IMR-90 (cell line): ENCODE measurements around the gene SLC25A51. TPM values are rescaled to one million over a fixed set of nuclear protein-coding genes. Genes with fewer than 3 reads are reported as not detected.

Source experiments
- ATAC-seq: fragments of 200-7000 bp; cut with Tn5 transposase; 2 replicates; pipeline ENCODE4 v1.9.1; 2020; ENCODE audit warnings: low read depth, mild to moderate bottlenecking, moderate library complexity
- BruUV-seq: library from RNA; stranded (reverse); fragments of 400-500 nt; replicated peaks from 2 replicates; lab custom pipeline; 2021; lab: Mats Ljungman, UMichigan
- CTCF ChIA-PET: fragments of 300-600 bp; formaldehyde crosslinking; extraction: SDS; loops from one replicate; lab custom pipeline; 2021; ENCODE audit warnings: antibody characterized with exemption; lab: Yijun Ruan, JAX
- POLR2A ChIA-PET: fragments of 300-600 bp; sonication (Branson Sonifier 250); formaldehyde crosslinking; loops from one replicate; lab custom pipeline; 2022; ENCODE audit warnings: antibody characterized with exemption; ENCODE audit not compliant: unreplicated experiment; lab: Charles Lee
- DNase-seq: peaks from one replicate; pipeline ENCODE4 v3.0.0; 2013
- H2AFZ ChIP-seq: replicated peaks from 2 replicates; pipeline ENCODE3; 2013; ENCODE audit warnings: low read length, mild to moderate bottlenecking; ENCODE audit not compliant: poor library complexity
- H2AK5ac ChIP-seq: 2 replicates; pipeline ENCODE4 v1.6.1; 2013; ENCODE audit warnings: low read depth, low read length, inconsistent platforms
- H2AK9ac ChIP-seq: replicated peaks from 2 replicates; pipeline ENCODE3; 2013; ENCODE audit warnings: mild to moderate bottlenecking, low read depth, low read length, moderate library complexity; ENCODE audit not compliant: poor library complexity
- H2BK120ac ChIP-seq: 2 replicates; pipeline ENCODE4 v1.6.1; 2013; ENCODE audit warnings: low read depth, low read length, inconsistent platforms
- H2BK15ac ChIP-seq: 3 replicates; pipeline ENCODE4 v1.6.1; 2013; ENCODE audit warnings: low read depth, low read length, inconsistent platforms
- H2BK20ac ChIP-seq: 2 replicates; pipeline ENCODE4 v1.6.1; 2013; ENCODE audit warnings: low read depth, mild to moderate bottlenecking, inconsistent platforms, low read length, moderate library complexity
- H2BK5ac ChIP-seq: 2 replicates; pipeline ENCODE4 v1.6.1; 2013; ENCODE audit warnings: mild to moderate bottlenecking, low read depth, low read length, inconsistent platforms; ENCODE audit not compliant: poor library complexity, severe bottlenecking
- H3K14ac ChIP-seq: replicated peaks from 2 replicates; pipeline ENCODE4 v1.6.1; 2013; ENCODE audit warnings: low read depth, low read length, inconsistent platforms
- H3K18ac ChIP-seq: 2 replicates; pipeline ENCODE4 v1.6.1; 2013; ENCODE audit warnings: low read depth, low read length, control low read depth
- H3K23ac ChIP-seq: 2 replicates; pipeline ENCODE4 v1.6.1; 2013; ENCODE audit warnings: low read depth, low read length, inconsistent platforms
- H3K27ac ChIP-seq: 2 replicates; pipeline ENCODE4 v1.5.1; 2013; ENCODE audit warnings: mild to moderate bottlenecking, control low read depth, low read length; ENCODE audit not compliant: insufficient read depth
- H3K27me3 ChIP-seq: 2 replicates; pipeline ENCODE4 v1.6.1; 2013; ENCODE audit warnings: low read length; ENCODE audit not compliant: control insufficient read depth, insufficient read depth
- H3K36me3 ChIP-seq: 2 replicates; pipeline ENCODE4 v1.6.1; 2013; ENCODE audit warnings: low read length, mixed read lengths; ENCODE audit not compliant: control insufficient read depth, insufficient read depth
- H3K4ac ChIP-seq: 2 replicates; pipeline ENCODE4 v1.6.1; 2013; ENCODE audit warnings: low read depth, low read length, inconsistent platforms
- H3K4me1 ChIP-seq: 2 replicates; pipeline ENCODE4 v1.6.1; 2013; ENCODE audit warnings: low read length, mixed read lengths; ENCODE audit not compliant: control insufficient read depth, insufficient read depth
- H3K4me2 ChIP-seq: 2 replicates; pipeline ENCODE4 v1.6.1; 2013; ENCODE audit warnings: low read depth, mild to moderate bottlenecking, control low read depth, low read length, moderate library complexity
- H3K4me3 ChIP-seq: 2 replicates; pipeline ENCODE4 v1.5.1; 2013; ENCODE audit warnings: low read depth, mild to moderate bottlenecking, control low read depth, low read length, moderate library complexity; ENCODE audit not compliant: insufficient read depth
- H3K56ac ChIP-seq: 2 replicates; pipeline ENCODE4 v1.6.1; 2013; ENCODE audit warnings: low read length, inconsistent platforms; ENCODE audit not compliant: insufficient read depth; ENCODE audit errors: extremely low read depth
- H3K79me1 ChIP-seq, 2 experiments: 2 replicates each; pipeline ENCODE4 v1.6.1; 2013; ENCODE audit warnings: low read length in 2 of 2, inconsistent platforms in 1 of 2, low read depth in 1 of 2
- H3K9ac ChIP-seq: 2 replicates; pipeline ENCODE4 v1.6.1; 2013; ENCODE audit warnings: low read depth, low read length, control low read depth
- H3K9me1 ChIP-seq: 2 replicates; pipeline ENCODE4 v1.6.1; 2013; ENCODE audit warnings: low read length, inconsistent platforms; ENCODE audit not compliant: insufficient read depth
- H3K9me3 ChIP-seq: 2 replicates; pipeline ENCODE4 v1.6.1; 2013; ENCODE audit warnings: low read length; ENCODE audit not compliant: control insufficient read depth, insufficient read depth
- H4K20me1 ChIP-seq: 2 replicates; pipeline ENCODE4 v1.6.1; 2013; ENCODE audit warnings: low read length, inconsistent platforms; ENCODE audit not compliant: insufficient read depth
- H4K5ac ChIP-seq: 2 replicates; pipeline ENCODE4 v1.6.1; 2013; ENCODE audit warnings: mild to moderate bottlenecking, low read depth, low read length, control low read depth
- H4K8ac ChIP-seq, 2 experiments: 2 replicates each; pipeline ENCODE4 v1.6.1; 2013; ENCODE audit warnings: low read depth in 2 of 2, low read length in 2 of 2, control low read depth in 1 of 2, inconsistent platforms in 1 of 2
- H4K91ac ChIP-seq: 2 replicates; pipeline ENCODE4 v1.6.1; 2013; ENCODE audit warnings: low read depth, low read length, inconsistent platforms; ENCODE audit not compliant: insufficient read depth
- BHLHE40 ChIP-seq: fragments of 150-350 bp; IDR thresholded peaks from 2 replicates; pipeline ENCODE4 v1.6.1; 2016; ENCODE audit warnings: mild to moderate bottlenecking, low read depth, low read length
- CHD1 ChIP-seq: IDR thresholded peaks from 2 replicates; pipeline ENCODE4 v1.6.1; 2012; ENCODE audit warnings: low read depth, low read length, improper control_type of control experiment
- CTCF ChIP-seq: conservative IDR thresholded peaks from 2 replicates; pipeline ENCODE4 v1.5.1; 2012; ENCODE audit warnings: mild to moderate bottlenecking, low read depth, low read length, improper control_type of control experiment
- ELK1 ChIP-seq: fragments of 150-350 bp; IDR thresholded peaks from 2 replicates; pipeline ENCODE4 v1.6.1; 2016; ENCODE audit warnings: low read depth, mild to moderate bottlenecking, low read length, moderate library complexity, borderline replicate concordance
- FOS ChIP-seq: fragments of 150-350 bp; IDR thresholded peaks from 2 replicates; pipeline ENCODE4 v1.6.1; 2016; ENCODE audit warnings: low read depth, low read length
- MAFK ChIP-seq: IDR thresholded peaks from 2 replicates; pipeline ENCODE4 v1.6.1; 2012; ENCODE audit warnings: low read depth, low read length, improper control_type of control experiment
- MAZ ChIP-seq: IDR thresholded peaks from 2 replicates; pipeline ENCODE4 v1.6.1; 2012; ENCODE audit warnings: low read depth, mild to moderate bottlenecking, low read length, improper control_type of control experiment, moderate library complexity, borderline replicate concordance
- MXI1 ChIP-seq: IDR thresholded peaks from 2 replicates; pipeline ENCODE4 v1.6.1; 2012; ENCODE audit warnings: low read depth, mild to moderate bottlenecking, low read length, moderate library complexity, borderline replicate concordance
- NFE2L2 ChIP-seq: fragments of 150-350 bp; IDR thresholded peaks from 2 replicates; pipeline ENCODE4 v1.6.1; 2016; ENCODE audit warnings: low read depth, mild to moderate bottlenecking, low read length
- POLR2A ChIP-seq: IDR thresholded peaks from 2 replicates; pipeline ENCODE4 v1.6.1; 2012; ENCODE audit warnings: mild to moderate bottlenecking, low read depth, low read length
- RAD21 ChIP-seq: IDR thresholded peaks from 2 replicates; pipeline ENCODE4 v1.6.1; 2012; ENCODE audit warnings: low read length, improper control_type of control experiment
- RCOR1 ChIP-seq: IDR thresholded peaks from 2 replicates; pipeline ENCODE4 v1.6.1; 2012; ENCODE audit warnings: mild to moderate bottlenecking, low read length, improper control_type of control experiment; ENCODE audit not compliant: insufficient replicate concordance
- RFX5 ChIP-seq: IDR thresholded peaks from 2 replicates; pipeline ENCODE4 v1.8.0; 2012; ENCODE audit warnings: low read depth, mild to moderate bottlenecking, low read length, moderate library complexity
- USF2 ChIP-seq: fragments of 150-350 bp; IDR thresholded peaks from 2 replicates; pipeline ENCODE4 v1.6.1; 2017; ENCODE audit warnings: mild to moderate bottlenecking, antibody characterized with exemption, low read length, low read depth
- WGBS, 2 experiments: methylation state at CpG; one replicate each; pipeline versions ENCODE4 v1.1.5 to v1.1.7; 2013; ENCODE audit warnings: missing lambda C conversion rate in 2 of 2; ENCODE audit not compliant: insufficient read length in 1 of 2; ENCODE audit errors: extremely low coverage in 2 of 2; 5-methylcytosine and 5-hydroxymethylcytosine counted together
- dilution Hi-C: fragments of 300-500 bp; cut with HindIII; formaldehyde crosslinking; loops from one replicate; pipeline ENCODE4 v1.14.3; 2018; ENCODE audit warnings: low sequenced_read_pairs; ENCODE audit not compliant: unreplicated experiment
- in situ Hi-C: fragments of 300-500 bp; cut with MboI; formaldehyde crosslinking; loops from 3 replicates; pipeline ENCODE4 v1.14.3; 2019; ENCODE audit warnings: low sequenced_read_pairs, inconsistent platforms, mixed read lengths
- intact Hi-C: fragments of 100-400 bp; cut with micrococcal nuclease; formaldehyde crosslinking; loops from 2 replicates; pipeline ENCODE4 v1.10.0; 2022
- polyA plus RNA-seq, 3 experiments: library from polyadenylated mRNA; depleted of rRNA; stranded (reverse); fragments of >200 nt; gene quantifications; 2 replicates each; pipeline ENCODE4 v1.2.3, GENCODE V29; 2012; ENCODE audit warnings: low replicate concordance in 1 of 3
- total RNA-seq: library from RNA; depleted of rRNA; stranded (reverse); fragments of >200 nt; gene quantifications from 2 replicates; pipeline ENCODE4 v1.2.3, GENCODE V29; 2012

SLC25A51 gene
- total and polyA plus RNA-seq, 2 of the 4 experiments (the other 2 are of a cell fraction): 14.1 to 81.6 TPM

- no peak overlapping the region for H2AK5ac ChIP-seq
- H2AFZ ChIP-seq: no peak overlapping the region
- no peak overlapping the region for H3K23ac ChIP-seq
- ChIA-PET CTCF (interaction anchor here (1.6 kb wide), 1 partner anchor 109 kb away, joined by 3 read pairs; no protein-coding TSS in a partner anchor), POLR2A (no interaction called here)
- no peak overlapping the region for H4K91ac ChIP-seq
- no peak overlapping the region for H3K4me3 ChIP-seq
- no peak overlapping the region for H3K18ac ChIP-seq
- H3K14ac ChIP-seq: no peak overlapping the region
- DNase-seq (no peak), ATAC-seq (no peak)
- no peak overlapping the region for H4K5ac ChIP-seq
- peaks cover 9% of the 10 kb centered on the region for H3K4me1 ChIP-seq
- H3K27me3 ChIP-seq: no peaks in the 10 kb centered on the region
- no TSS peak for BruUV-seq
- in situ Hi-C loops (loop anchor here (10.0 kb wide), 1 partner anchor 323 kb away; no protein-coding TSS in a partner anchor), dilution Hi-C loops (loop anchor here (25.0 kb wide), 1 partner anchor 479 kb away; the partner anchor contains the start of gene ALDH1B1), intact Hi-C loops (no loop called here)
- no peak overlapping the region for H3K27ac ChIP-seq
- TF ChIP-seq MAFK (no peak), RFX5 (no peak), RCOR1 (no peak), BHLHE40 (no peak), USF2 (no peak), FOS (no peak), POLR2A (no peak), MXI1 (no peak), NFE2L2 (no peak), RAD21 (no peak), MAZ (no peak), CTCF (no peak), ELK1 (no peak), CHD1 (no peak)
- H3K9ac ChIP-seq: no peak overlapping the region
- no peaks in the 10 kb centered on the region for H4K20me1 ChIP-seq
- H3K4me2 ChIP-seq: no peak overlapping the region
- H2BK20ac ChIP-seq: no peak overlapping the region
- no peak overlapping the region for H2BK5ac ChIP-seq
- no peaks in the 10 kb centered on the region for H3K36me3 ChIP-seq
- H4K8ac ChIP-seq: no peak overlapping the region; a peak in 1 of 4 replicates
- no peak overlapping the region for H3K56ac ChIP-seq
- peaks cover 2 to 17% of the 10 kb centered on the region in 2 experiments for H3K79me1 ChIP-seq
- no peak overlapping the region for H2BK120ac ChIP-seq
- no peak overlapping the region for H2AK9ac ChIP-seq
- H3K9me3 ChIP-seq: no peaks in the 10 kb centered on the region
- H3K4ac ChIP-seq: no peak overlapping the region
- no peak overlapping the region for H2BK15ac ChIP-seq
- 45% methylated on average over 1 of the region's 4 CpGs; no CpG with 5 or more reads in 1 of the 2 experiments for WGBS, 2 experiments
- H3K9me1 ChIP-seq: peaks cover 6% of the 10 kb centered on the region
Observed at GRCh38 chr9:37908283-37908682, 4.4 kb upstream of the SLC25A51 start.
